K562 (cell line): ENCODE data around the gene ARID3B. TPM values are rescaled to one million over a fixed set of nuclear protein-coding genes. Genes with fewer than 3 reads are reported as not detected.

Source experiments
- CBX3 ChIP-seq, 2 experiments: IDR thresholded peaks; 1 replicate in 1 of 2; 2 replicates in 1 of 2; pipeline ENCODE4 v1.6.1; 2012; ENCODE audit warnings: inconsistent platforms in 2 of 2, low read length in 2 of 2, borderline replicate concordance in 1 of 2, control low read depth in 1 of 2
- PHB2 ChIP-seq: fragments of 450-650 bp; IDR thresholded peaks from 2 replicates; pipeline ENCODE4 v1.6.1; 2017; ENCODE audit warnings: low read depth
- PURB ChIP-seq: sonication (generic); formaldehyde crosslinking; IDR thresholded peaks from 2 replicates; pipeline ENCODE4 v1.9.0; 2021; ENCODE audit warnings: low read depth, mild to moderate bottlenecking, missing genetic modification reagents
- ZNF184 ChIP-seq: sonication (generic); formaldehyde crosslinking; IDR thresholded peaks from 2 replicates; pipeline ENCODE4 v1.5.0; 2020; ENCODE audit warnings: missing genetic modification reagents
- ZNF217 ChIP-seq: sonication (generic); formaldehyde crosslinking; IDR thresholded peaks from 2 replicates; pipeline ENCODE4 v1.8.0; 2022; ENCODE audit warnings: mild to moderate bottlenecking, missing genetic modification reagents
- polyA plus RNA-seq, 8 experiments: library from polyadenylated mRNA; depleted of rRNA in 4 of 8; stranded (reverse) in 5 of 8; unstranded in 3 of 8; fragments of >200 nt; fragmentation: Nextera tagmentation in 2 of 8; fragmentation: Illumina TruSeq in 1 of 8; extraction: Ambion mirVana in 2 of 8; extraction: Trizol in 1 of 8; gene quantifications; 2 replicates each; pipeline versions ENCODE4 v1.2.1 to v1.2.3, GENCODE V29; 2011 to 2014; ENCODE audit warnings: inconsistent platforms in 1 of 8, missing spikeins in 1 of 8
- total RNA-seq, 7 experiments: library from RNA; depleted of rRNA in 6 of 7; stranded (reverse); fragments of >200 nt in 6 of 7; fragmentation: Illumina TruSeq in 2 of 7; extraction: Trizol in 2 of 7; gene quantifications; 2 replicates each; pipeline versions ENCODE4 v1.2.1 to v1.2.3, GENCODE V29; 2011 to 2021; ENCODE audit warnings: low replicate concordance in 1 of 7
- TF ChIP-seq, protein P1 (sequence below): fragments of 450-650 bp; IDR thresholded peaks from 2 replicates; pipeline ENCODE4 v1.6.1; 2018; ENCODE audit not compliant: partially characterized antibody
- TF ChIP-seq, protein P2 (sequence below): fragments of 450-650 bp; IDR thresholded peaks from 2 replicates; pipeline ENCODE4 v1.7.1; 2018; ENCODE audit warnings: mild to moderate bottlenecking, low read depth; ENCODE audit not compliant: partially characterized antibody
- TF ChIP-seq, protein P3 (sequence below): fragments of 450-650 bp; formaldehyde crosslinking; IDR thresholded peaks from 2 replicates; pipeline ENCODE4 v1.4.0; 2020; ENCODE audit warnings: mild to moderate bottlenecking, moderate library complexity
- TF ChIP-seq, protein P4 (sequence below): fragments of 450-650 bp; IDR thresholded peaks from 2 replicates; pipeline ENCODE4 v1.6.1; 2016; ENCODE audit warnings: antibody characterized with exemption
- TF ChIP-seq, protein P5 (sequence below): fragments of 200-800 bp; sonication (Bioruptor generic); IDR thresholded peaks from 2 replicates; pipeline ENCODE4 v1.6.1; 2016; ENCODE audit warnings: missing genetic modification characterization, missing compliant biosample characterization
- TF ChIP-seq, protein P6 (sequence below): fragments of 250-450 bp; sonication (Bioruptor Pico); IDR thresholded peaks from 2 replicates; pipeline ENCODE4 v1.6.1; 2021; ENCODE audit warnings: mild to moderate bottlenecking

The ARID3B gene
- total and polyA plus RNA-seq, 9 of the 15 experiments (the other 6 are each of a cell fraction or from before 2014, with no cell fraction given) = 0.32 to 15.1 (median 7.1) TPM

DNA sequence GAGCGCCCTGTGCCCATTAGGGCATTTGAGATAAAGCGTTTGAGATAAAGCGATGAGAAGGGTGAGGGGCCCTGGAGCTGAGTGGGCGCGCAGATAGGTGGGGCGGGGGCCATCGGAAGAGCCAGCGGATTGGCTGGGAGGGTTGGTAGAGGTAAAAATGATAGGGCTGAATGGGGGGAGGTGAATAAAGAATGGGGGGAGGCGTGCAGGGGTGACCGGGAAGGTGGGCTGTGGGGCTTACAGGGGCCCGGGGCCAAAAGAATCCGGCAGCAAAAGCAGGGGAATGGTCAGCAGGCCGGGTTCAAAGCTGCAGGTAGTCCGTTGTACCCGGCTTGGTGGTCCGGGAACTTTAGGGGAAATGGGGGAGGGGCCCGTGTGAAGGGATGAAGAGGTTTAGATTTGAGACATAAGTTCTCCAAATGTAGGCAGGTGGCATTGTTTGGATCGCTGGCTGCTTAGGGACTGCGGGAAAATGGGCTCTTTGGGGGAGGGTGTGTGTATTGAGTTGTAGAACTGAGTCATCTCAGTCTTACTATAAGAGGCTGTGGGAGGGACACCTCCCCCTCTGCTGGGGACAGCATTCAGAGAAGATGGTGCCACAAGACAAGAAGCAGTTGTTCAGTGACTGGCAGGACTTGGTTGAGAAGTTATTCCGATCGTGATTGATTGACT lies 610 bp downstream of the ARID3B start (continued):
- TF ChIP-seq, protein P1, sequence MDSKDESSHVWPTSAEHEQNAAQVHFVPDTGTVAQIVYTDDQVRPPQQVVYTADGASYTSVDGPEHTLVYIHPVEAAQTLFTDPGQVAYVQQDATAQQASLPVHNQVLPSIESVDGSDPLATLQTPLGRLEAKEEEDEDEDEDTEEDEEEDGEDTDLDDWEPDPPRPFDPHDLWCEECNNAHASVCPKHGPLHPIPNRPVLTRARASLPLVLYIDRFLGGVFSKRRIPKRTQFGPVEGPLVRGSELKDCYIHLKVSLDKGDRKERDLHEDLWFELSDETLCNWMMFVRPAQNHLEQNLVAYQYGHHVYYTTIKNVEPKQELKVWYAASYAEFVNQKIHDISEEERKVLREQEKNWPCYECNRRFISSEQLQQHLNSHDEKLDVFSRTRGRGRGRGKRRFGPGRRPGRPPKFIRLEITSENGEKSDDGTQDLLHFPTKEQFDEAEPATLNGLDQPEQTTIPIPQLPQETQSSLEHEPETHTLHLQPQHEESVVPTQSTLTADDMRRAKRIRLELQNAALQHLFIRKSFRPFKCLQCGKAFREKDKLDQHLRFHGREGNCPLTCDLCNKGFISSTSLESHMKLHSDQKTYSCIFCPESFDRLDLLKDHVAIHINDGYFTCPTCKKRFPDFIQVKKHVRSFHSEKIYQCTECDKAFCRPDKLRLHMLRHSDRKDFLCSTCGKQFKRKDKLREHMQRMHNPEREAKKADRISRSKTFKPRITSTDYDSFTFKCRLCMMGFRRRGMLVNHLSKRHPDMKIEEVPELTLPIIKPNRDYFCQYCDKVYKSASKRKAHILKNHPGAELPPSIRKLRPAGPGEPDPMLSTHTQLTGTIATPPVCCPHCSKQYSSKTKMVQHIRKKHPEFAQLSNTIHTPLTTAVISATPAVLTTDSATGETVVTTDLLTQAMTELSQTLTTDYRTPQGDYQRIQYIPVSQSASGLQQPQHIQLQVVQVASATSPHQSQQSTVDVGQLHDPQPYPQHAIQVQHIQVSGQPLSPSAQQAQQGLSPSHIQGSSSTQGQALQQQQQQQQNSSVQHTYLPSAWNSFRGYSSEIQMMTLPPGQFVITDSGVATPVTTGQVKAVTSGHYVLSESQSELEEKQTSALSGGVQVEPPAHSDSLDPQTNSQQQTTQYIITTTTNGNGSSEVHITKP = peak; percentile 44
- TF ChIP-seq PURB (no peak), PHB2 (no peak), ZNF184 (no peak), ZNF217 (no peak), CBX3 (IDR thresholded peaks at IDR 0.05; ENCODE audit: borderline replicate concordance in 1 of 2, low read length in 2 of 2) (no peak)
- TF ChIP-seq, protein P2, sequence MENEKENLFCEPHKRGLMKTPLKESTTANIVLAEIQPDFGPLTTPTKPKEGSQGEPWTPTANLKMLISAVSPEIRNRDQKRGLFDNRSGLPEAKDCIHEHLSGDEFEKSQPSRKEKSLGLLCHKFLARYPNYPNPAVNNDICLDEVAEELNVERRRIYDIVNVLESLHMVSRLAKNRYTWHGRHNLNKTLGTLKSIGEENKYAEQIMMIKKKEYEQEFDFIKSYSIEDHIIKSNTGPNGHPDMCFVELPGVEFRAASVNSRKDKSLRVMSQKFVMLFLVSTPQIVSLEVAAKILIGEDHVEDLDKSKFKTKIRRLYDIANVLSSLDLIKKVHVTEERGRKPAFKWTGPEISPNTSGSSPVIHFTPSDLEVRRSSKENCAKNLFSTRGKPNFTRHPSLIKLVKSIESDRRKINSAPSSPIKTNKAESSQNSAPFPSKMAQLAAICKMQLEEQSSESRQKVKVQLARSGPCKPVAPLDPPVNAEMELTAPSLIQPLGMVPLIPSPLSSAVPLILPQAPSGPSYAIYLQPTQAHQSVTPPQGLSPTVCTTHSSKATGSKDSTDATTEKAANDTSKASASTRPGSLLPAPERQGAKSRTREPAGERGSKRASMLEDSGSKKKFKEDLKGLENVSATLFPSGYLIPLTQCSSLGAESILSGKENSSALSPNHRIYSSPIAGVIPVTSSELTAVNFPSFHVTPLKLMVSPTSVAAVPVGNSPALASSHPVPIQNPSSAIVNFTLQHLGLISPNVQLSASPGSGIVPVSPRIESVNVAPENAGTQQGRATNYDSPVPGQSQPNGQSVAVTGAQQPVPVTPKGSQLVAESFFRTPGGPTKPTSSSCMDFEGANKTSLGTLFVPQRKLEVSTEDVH = no peak
- TF ChIP-seq, protein P3, sequence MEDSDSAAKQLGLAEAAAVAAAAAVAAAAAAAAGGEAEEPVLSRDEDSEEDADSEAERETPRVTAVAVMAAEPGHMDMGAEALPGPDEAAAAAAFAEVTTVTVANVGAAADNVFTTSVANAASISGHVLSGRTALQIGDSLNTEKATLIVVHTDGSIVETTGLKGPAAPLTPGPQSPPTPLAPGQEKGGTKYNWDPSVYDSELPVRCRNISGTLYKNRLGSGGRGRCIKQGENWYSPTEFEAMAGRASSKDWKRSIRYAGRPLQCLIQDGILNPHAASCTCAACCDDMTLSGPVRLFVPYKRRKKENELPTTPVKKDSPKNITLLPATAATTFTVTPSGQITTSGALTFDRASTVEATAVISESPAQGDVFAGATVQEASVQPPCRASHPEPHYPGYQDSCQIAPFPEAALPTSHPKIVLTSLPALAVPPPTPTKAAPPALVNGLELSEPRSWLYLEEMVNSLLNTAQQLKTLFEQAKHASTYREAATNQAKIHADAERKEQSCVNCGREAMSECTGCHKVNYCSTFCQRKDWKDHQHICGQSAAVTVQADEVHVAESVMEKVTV (CRISPR knock-in tag) = no peak
- TF ChIP-seq, protein P4, sequence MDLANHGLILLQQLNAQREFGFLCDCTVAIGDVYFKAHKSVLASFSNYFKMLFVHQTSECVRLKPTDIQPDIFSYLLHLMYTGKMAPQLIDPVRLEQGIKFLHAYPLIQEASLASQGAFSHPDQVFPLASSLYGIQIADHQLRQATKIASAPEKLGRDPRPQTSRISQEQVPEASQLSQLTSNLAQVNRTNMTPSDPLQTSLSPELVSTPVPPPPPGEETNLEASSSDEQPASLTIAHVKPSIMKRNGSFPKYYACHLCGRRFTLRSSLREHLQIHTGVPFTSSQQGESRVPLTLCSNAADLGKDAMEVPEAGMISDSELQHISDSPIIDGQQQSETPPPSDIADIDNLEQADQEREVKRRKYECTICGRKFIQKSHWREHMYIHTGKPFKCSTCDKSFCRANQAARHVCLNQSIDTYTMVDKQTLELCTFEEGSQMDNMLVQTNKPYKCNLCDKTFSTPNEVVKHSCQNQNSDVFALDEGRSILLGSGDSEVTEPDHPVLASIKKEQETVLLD = no peak
- TF ChIP-seq, protein P5, sequence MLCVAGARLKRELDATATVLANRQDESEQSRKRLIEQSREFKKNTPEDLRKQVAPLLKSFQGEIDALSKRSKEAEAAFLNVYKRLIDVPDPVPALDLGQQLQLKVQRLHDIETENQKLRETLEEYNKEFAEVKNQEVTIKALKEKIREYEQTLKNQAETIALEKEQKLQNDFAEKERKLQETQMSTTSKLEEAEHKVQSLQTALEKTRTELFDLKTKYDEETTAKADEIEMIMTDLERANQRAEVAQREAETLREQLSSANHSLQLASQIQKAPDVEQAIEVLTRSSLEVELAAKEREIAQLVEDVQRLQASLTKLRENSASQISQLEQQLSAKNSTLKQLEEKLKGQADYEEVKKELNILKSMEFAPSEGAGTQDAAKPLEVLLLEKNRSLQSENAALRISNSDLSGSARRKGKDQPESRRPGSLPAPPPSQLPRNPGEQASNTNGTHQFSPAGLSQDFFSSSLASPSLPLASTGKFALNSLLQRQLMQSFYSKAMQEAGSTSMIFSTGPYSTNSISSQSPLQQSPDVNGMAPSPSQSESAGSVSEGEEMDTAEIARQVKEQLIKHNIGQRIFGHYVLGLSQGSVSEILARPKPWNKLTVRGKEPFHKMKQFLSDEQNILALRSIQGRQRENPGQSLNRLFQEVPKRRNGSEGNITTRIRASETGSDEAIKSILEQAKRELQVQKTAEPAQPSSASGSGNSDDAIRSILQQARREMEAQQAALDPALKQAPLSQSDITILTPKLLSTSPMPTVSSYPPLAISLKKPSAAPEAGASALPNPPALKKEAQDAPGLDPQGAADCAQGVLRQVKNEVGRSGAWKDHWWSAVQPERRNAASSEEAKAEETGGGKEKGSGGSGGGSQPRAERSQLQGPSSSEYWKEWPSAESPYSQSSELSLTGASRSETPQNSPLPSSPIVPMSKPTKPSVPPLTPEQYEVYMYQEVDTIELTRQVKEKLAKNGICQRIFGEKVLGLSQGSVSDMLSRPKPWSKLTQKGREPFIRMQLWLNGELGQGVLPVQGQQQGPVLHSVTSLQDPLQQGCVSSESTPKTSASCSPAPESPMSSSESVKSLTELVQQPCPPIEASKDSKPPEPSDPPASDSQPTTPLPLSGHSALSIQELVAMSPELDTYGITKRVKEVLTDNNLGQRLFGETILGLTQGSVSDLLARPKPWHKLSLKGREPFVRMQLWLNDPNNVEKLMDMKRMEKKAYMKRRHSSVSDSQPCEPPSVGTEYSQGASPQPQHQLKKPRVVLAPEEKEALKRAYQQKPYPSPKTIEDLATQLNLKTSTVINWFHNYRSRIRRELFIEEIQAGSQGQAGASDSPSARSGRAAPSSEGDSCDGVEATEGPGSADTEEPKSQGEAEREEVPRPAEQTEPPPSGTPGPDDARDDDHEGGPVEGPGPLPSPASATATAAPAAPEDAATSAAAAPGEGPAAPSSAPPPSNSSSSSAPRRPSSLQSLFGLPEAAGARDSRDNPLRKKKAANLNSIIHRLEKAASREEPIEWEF (CRISPR knock-in tag) = no peak
- TF ChIP-seq, protein P6, sequence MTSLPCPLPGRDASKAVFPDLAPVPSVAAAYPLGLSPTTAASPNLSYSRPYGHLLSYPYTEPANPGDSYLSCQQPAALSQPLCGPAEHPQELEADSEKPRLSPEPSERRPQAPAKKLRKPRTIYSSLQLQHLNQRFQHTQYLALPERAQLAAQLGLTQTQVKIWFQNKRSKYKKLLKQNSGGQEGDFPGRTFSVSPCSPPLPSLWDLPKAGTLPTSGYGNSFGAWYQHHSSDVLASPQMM (CRISPR knock-in tag) = no peak
